Measurements from ENCODE around the gene MTUS2. TPM values are rescaled to one million over a fixed set of nuclear protein-coding genes. Genes with fewer than 3 reads are reported as not detected.
"Not testable (repeated sequence)": the region's sequence is repeated elsewhere in the genome, so short reads cannot be mapped to it uniquely, and the experiment has no call there.

The MTUS2 gene
- total RNA-seq, 1 donor = 0.10 TPM

- Histone ChIP-seq H3K27me3 (ENCODE audit: insufficient read depth, low read length) (no peaks in the 10 kb centered on the region), H3K4me3 (ENCODE audit: low read length) (no peak overlapping the region), H3K4me1 (ENCODE audit: insufficient read depth, low read length) (no peaks in the 10 kb centered on the region), H3K9me3 (ENCODE audit: low read depth, low read length) (peaks cover 2% of the 10 kb centered on the region)
These were observed 370.2 kb downstream of the MTUS2 start for GRCh38 chr13:29190298-29190697.

GRCh38 chr13:29193083-29193482 lies 372.9 kb downstream of the MTUS2 start:
- H3K9me3 ChIP-seq (ENCODE audit: low read depth, low read length) = no peaks in the 10 kb centered on the region
- no peak overlapping the region for H3K4me3 ChIP-seq (ENCODE audit: low read length)
- H3K4me1 ChIP-seq (ENCODE audit: insufficient read depth, low read length) = no peaks in the 10 kb centered on the region
- H3K27me3 ChIP-seq (ENCODE audit: insufficient read depth, low read length) = no peaks in the 10 kb centered on the region

GRCh38 chr13:29195456-29195855 lies 375.3 kb downstream of the MTUS2 start:
- Histone ChIP-seq H3K4me3 (ENCODE audit: low read length) (no peak overlapping the region), H3K27me3 (ENCODE audit: insufficient read depth, low read length) (no peaks in the 10 kb centered on the region), H3K9me3 (ENCODE audit: low read depth, low read length) (no peaks in the 10 kb centered on the region), H3K4me1 (ENCODE audit: insufficient read depth, low read length) (no peaks in the 10 kb centered on the region)

GRCh38 chr13:29196409-29197074 lies 376.4 kb downstream of the MTUS2 start:
- no peak overlapping the region for H3K4me3 ChIP-seq (ENCODE audit: low read length)
- H3K4me1 ChIP-seq (ENCODE audit: insufficient read depth, low read length) = no peaks in the 10 kb centered on the region
- no peaks in the 10 kb centered on the region for H3K9me3 ChIP-seq (ENCODE audit: low read depth, low read length)
- H3K27me3 ChIP-seq (ENCODE audit: insufficient read depth, low read length) = no peaks in the 10 kb centered on the region

- not testable (repeated sequence) for H3K9me3 ChIP-seq (ENCODE audit: low read depth, low read length); H3K27me3 ChIP-seq (ENCODE audit: insufficient read depth, low read length); H3K4me1 ChIP-seq (ENCODE audit: insufficient read depth, low read length); H3K4me3 ChIP-seq (ENCODE audit: low read length)
These were observed 382.6 kb downstream of the MTUS2 start for GRCh38 chr13:29202753-29203152.

GRCh38 chr13:29204651-29205050 lies 384.5 kb downstream of the MTUS2 start:
- Histone ChIP-seq H3K9me3 (ENCODE audit: low read depth, low read length) (no peaks in the 10 kb centered on the region), H3K27me3 (ENCODE audit: insufficient read depth, low read length) (no peaks in the 10 kb centered on the region)

GRCh38 chr13:29210676-29211075 lies 390.5 kb downstream of the MTUS2 start:
- H3K4me1 ChIP-seq (ENCODE audit: insufficient read depth, low read length) = no peaks in the 10 kb centered on the region
- H3K9me3 ChIP-seq (ENCODE audit: low read depth, low read length) = no peaks in the 10 kb centered on the region
- no peaks in the 10 kb centered on the region for H3K27me3 ChIP-seq (ENCODE audit: insufficient read depth, low read length)
- no peak overlapping the region for H3K4me3 ChIP-seq (ENCODE audit: low read length)

More at GRCh38 chr13:29204651-29205050, 384.5 kb downstream of the MTUS2 start:
- no peak overlapping the region for H3K4me3 ChIP-seq (ENCODE audit: low read length)
- no peaks in the 10 kb centered on the region for H3K4me1 ChIP-seq (ENCODE audit: insufficient read depth, low read length)

GRCh38 chr13:29211162-29211561 lies 391.0 kb downstream of the MTUS2 start:
- H3K4me1 ChIP-seq (ENCODE audit: insufficient read depth, low read length); H3K27me3 ChIP-seq (ENCODE audit: insufficient read depth, low read length); H3K9me3 ChIP-seq (ENCODE audit: low read depth, low read length); H3K4me3 ChIP-seq (ENCODE audit: low read length): not testable (repeated sequence)

GRCh38 chr13:29222458-29222857 lies 402.3 kb downstream of the MTUS2 start:
- Histone ChIP-seq H3K27me3 (ENCODE audit: insufficient read depth, low read length) (no peaks in the 10 kb centered on the region), H3K9me3 (ENCODE audit: low read depth, low read length) (no peaks in the 10 kb centered on the region), H3K4me1 (ENCODE audit: insufficient read depth, low read length) (no peaks in the 10 kb centered on the region), H3K4me3 (ENCODE audit: low read length) (no peak overlapping the region)

- Histone ChIP-seq H3K9me3 (ENCODE audit: low read depth, low read length) (no peaks in the 10 kb centered on the region), H3K4me3 (ENCODE audit: low read length) (no peak overlapping the region), H3K4me1 (ENCODE audit: insufficient read depth, low read length) (no peaks in the 10 kb centered on the region), H3K27me3 (ENCODE audit: insufficient read depth, low read length) (no peaks in the 10 kb centered on the region)
These were observed 404.1 kb downstream of the MTUS2 start for GRCh38 chr13:29224206-29224605.

- no peaks in the 10 kb centered on the region for H3K27me3 ChIP-seq (ENCODE audit: insufficient read depth, low read length)
- no peaks in the 10 kb centered on the region for H3K4me1 ChIP-seq (ENCODE audit: insufficient read depth, low read length)
- H3K4me3 ChIP-seq (ENCODE audit: low read length) = no peak overlapping the region
- H3K9me3 ChIP-seq (ENCODE audit: low read depth, low read length) = no peaks in the 10 kb centered on the region
These were observed 407.4 kb downstream of the MTUS2 start for GRCh38 chr13:29227576-29227975.

GRCh38 chr13:29230299-29230845 lies 410.2 kb downstream of the MTUS2 start:
- Histone ChIP-seq H3K4me3 (ENCODE audit: low read length) (no peak overlapping the region), H3K27me3 (ENCODE audit: insufficient read depth, low read length) (no peaks in the 10 kb centered on the region), H3K9me3 (ENCODE audit: low read depth, low read length) (no peaks in the 10 kb centered on the region), H3K4me1 (ENCODE audit: insufficient read depth, low read length) (no peaks in the 10 kb centered on the region)

- H3K27me3 ChIP-seq (ENCODE audit: insufficient read depth, low read length) = peaks cover 5% of the 10 kb centered on the region
- H3K4me1 ChIP-seq (ENCODE audit: insufficient read depth, low read length) = no peaks in the 10 kb centered on the region
- H3K4me3 ChIP-seq (ENCODE audit: low read length) = no peak overlapping the region
- no peaks in the 10 kb centered on the region for H3K9me3 ChIP-seq (ENCODE audit: low read depth, low read length)
These were observed 419.8 kb downstream of the MTUS2 start for GRCh38 chr13:29239653-29240525.

- no peaks in the 10 kb centered on the region for H3K27me3 ChIP-seq (ENCODE audit: insufficient read depth, low read length)
- no peaks in the 10 kb centered on the region for H3K9me3 ChIP-seq (ENCODE audit: low read depth, low read length)
- H3K4me3 ChIP-seq (ENCODE audit: low read length) = no peak overlapping the region
- no peaks in the 10 kb centered on the region for H3K4me1 ChIP-seq (ENCODE audit: insufficient read depth, low read length)
These were observed 434.7 kb downstream of the MTUS2 start for GRCh38 chr13:29254626-29255370.

- Histone ChIP-seq H3K4me3 (ENCODE audit: low read length) (no peak overlapping the region), H3K9me3 (ENCODE audit: low read depth, low read length) (no peaks in the 10 kb centered on the region), H3K27me3 (ENCODE audit: insufficient read depth, low read length) (no peaks in the 10 kb centered on the region), H3K4me1 (ENCODE audit: insufficient read depth, low read length) (no peaks in the 10 kb centered on the region)
These were observed 435.4 kb downstream of the MTUS2 start for GRCh38 chr13:29255567-29255966.
